Keratinocyte (primary cell): ENCODE results near the gene ACOXL.

ENCODE experiments used
- CTCF ChIP-seq, 3 experiments: IDR thresholded peaks in 1 of 3; conservative IDR thresholded peaks in 1 of 3; optimal IDR thresholded peaks in 1 of 3; 2 replicates in 2 of 3; 3 replicates in 1 of 3; pipeline versions ENCODE3 to v1.5.1; 2011; ENCODE audit warnings: low read length in 3 of 3, mild to moderate bottlenecking in 3 of 3, moderate library complexity in 2 of 3, control low read depth in 1 of 3, inconsistent platforms in 1 of 3; ENCODE audit not compliant: insufficient read depth in 2 of 3; ENCODE audit errors: extremely low read depth in 1 of 3
- EZH2 ChIP-seq: IDR thresholded peaks from one replicate; pipeline ENCODE4 v1.6.1; 2012; ENCODE audit warnings: inconsistent platforms, mild to moderate bottlenecking, low read length, moderate library complexity

DNA sequence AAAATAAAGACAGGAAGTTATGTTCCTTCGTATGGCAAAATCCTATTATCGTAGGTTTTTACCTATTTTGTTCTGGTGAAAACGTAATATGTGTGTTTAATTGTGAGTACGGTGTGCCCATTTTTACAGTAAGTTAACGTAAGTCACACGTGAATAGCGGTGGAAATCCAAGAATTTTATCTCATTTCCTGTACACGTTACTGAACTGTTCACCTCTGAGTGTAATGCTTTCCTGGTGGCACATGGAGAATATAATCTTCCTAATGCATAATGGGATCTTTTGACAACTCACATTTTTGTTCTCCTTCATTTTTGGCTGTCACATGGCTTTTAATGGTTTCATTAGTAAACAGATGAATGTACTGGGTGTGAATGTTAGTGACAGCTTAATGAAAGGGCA lies 416.6 kb downstream of the ACOXL start:
- TF ChIP-seq CTCF (optimal IDR thresholded peaks at IDR 0.05 in 1 of 3, IDR thresholded peaks at IDR 0.05 in 1 of 3, conservative IDR thresholded peaks at IDR 0.05 in 1 of 3; ENCODE audit: extremely low read depth in 1 of 3, insufficient read depth in 2 of 3, low read length in 3 of 3) (no peak), EZH2 (no peak)
